Measurements from ENCODE around the gene C5orf52. TPM values are rescaled to one million over a fixed set of nuclear protein-coding genes. Genes with fewer than 3 reads are reported as not detected.
"Not testable (repeated sequence)": the region's sequence is repeated elsewhere in the genome, so short reads cannot be mapped to it uniquely, and the experiment has no call there.

The C5orf52 gene
- total RNA-seq, 1 donor from 2014 or later = not detected

DNA sequence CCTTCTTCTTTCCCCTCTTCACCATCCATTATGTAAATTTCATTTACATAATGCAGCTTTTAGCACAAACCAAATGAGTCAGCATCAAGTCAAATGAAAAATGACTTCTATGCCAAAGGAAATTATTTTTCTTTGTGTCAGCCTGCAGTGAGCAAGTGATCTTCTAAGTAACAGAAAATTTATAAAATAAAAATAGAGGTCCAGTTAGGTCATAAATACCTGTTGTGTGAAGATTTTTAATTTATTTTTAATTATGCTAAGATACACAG lies 43.2 kb downstream of the C5orf52 start:
- no peaks in the 10 kb centered on the region for H3K9me3 ChIP-seq (ENCODE audit: control insufficient read depth in 3 of 3, low read length in 3 of 3)
- H3K4me3 ChIP-seq (ENCODE audit: low read length in 3 of 3) = no peak overlapping the region
- H3K36me3 ChIP-seq (ENCODE audit: control insufficient read depth in 3 of 3, insufficient read depth in 3 of 3, low read length in 3 of 3) = no peaks in the 10 kb centered on the region
- H3K9ac ChIP-seq (ENCODE audit: low read depth in 1 of 3, low read length in 3 of 3) = no peak overlapping the region
- H3K27me3 ChIP-seq (ENCODE audit: control insufficient read depth in 3 of 3, insufficient read depth in 3 of 3, low read length in 3 of 3) = no peaks in the 10 kb centered on the region
- H3K27ac ChIP-seq (ENCODE audit: low read depth, low read length) = no peak overlapping the region
- peaks cover 0 to 4% (median 2%) of the 10 kb centered on the region in 3 donors for H3K4me1 ChIP-seq (ENCODE audit: control insufficient read depth in 3 of 3, insufficient read depth in 3 of 3, low read length in 3 of 3)

DNA sequence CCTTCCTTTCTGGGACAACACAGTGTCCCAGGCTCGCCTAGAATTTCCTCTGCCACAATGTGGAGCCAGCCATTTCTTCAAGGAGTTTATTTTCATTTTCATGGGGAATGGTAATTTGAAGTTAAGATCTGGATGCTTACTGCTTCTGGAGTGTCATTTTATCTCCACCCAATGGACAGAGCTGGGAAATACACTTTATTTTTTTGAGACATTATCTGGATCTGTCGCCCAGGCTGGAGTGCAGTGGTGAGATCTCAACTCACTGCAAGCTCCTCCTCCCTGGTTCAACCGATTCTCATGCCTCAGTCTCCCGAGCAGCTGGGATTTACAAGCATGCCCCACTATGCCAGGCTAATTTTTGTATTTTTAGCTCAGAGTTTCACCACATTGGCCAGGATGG lies 47.2 kb downstream of the C5orf52 start:
- Histone ChIP-seq H3K9me3 (ENCODE audit: control insufficient read depth in 3 of 3, low read length in 3 of 3) (no peaks in the 10 kb centered on the region), H3K27ac (ENCODE audit: low read depth, low read length) (no peak overlapping the region), H3K27me3 (ENCODE audit: control insufficient read depth in 3 of 3, insufficient read depth in 3 of 3, low read length in 3 of 3) (no peaks in the 10 kb centered on the region), H3K4me1 (ENCODE audit: control insufficient read depth in 3 of 3, insufficient read depth in 3 of 3, low read length in 3 of 3) (peaks cover 0 to 4% (median 2%) of the 10 kb centered on the region in 3 donors), H3K9ac (ENCODE audit: low read depth in 1 of 3, low read length in 3 of 3) (no peak overlapping the region), H3K4me3 (ENCODE audit: low read length in 3 of 3) (peak overlapping the region in 1 of 3 donors; percentile 9), H3K36me3 (ENCODE audit: control insufficient read depth in 3 of 3, insufficient read depth in 3 of 3, low read length in 3 of 3) (no peaks in the 10 kb centered on the region)

DNA sequence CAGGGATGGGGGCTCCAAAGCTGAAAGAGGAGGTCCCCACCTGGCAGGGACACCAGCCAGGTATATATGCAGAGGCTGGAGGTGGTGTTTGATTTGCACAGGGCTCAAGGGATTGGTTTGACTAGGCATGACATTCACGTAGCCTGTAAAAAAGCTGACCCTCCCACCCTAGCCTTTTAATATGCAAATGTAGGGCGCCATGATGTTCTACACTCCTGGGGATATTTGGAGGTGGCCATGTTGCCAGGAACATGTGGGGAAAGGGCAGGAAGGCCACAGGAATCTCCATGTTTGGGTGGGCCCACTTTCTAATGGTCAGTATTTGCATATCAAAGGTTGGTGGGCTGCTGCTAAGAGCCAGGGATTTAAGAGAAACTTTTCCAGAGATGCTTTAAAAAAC lies 47.9 kb downstream of the C5orf52 start:
- no peaks in the 10 kb centered on the region for H3K9me3 ChIP-seq (ENCODE audit: control insufficient read depth in 3 of 3, low read length in 3 of 3)

DNA sequence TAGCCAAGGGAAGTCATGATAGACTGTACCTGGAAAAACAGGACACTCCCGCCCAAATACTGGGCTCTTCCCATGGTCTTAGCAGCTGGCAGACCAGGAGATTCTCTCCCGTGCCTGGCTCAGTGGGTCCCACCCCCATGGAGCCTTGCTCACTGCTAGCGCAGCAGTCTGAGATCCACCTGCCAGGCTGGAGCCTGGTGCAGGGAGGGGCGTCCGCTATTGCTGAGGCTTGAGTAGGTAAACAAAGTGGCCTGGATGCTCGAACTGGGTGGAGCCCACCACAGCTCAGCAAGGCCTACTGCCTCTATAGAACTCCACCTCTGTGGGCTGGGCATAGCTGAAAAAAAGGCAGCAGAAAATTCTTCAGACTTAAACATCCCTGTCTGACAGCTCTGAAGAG lies 49.8 kb downstream of the C5orf52 start:
- H3K9me3 ChIP-seq (ENCODE audit: control insufficient read depth in 3 of 3, low read length in 3 of 3) = no peaks in the 10 kb centered on the region
- peaks cover 0 to 4% (median 2%) of the 10 kb centered on the region in 3 donors for H3K4me1 ChIP-seq (ENCODE audit: control insufficient read depth in 3 of 3, insufficient read depth in 3 of 3, low read length in 3 of 3)
- H3K27me3 ChIP-seq (ENCODE audit: control insufficient read depth in 3 of 3, insufficient read depth in 3 of 3, low read length in 3 of 3) = no peaks in the 10 kb centered on the region
- H3K27ac ChIP-seq (ENCODE audit: low read depth, low read length) = no peak overlapping the region
- H3K4me3 ChIP-seq (ENCODE audit: low read length in 3 of 3) = no peak overlapping the region
- no peak overlapping the region for H3K9ac ChIP-seq (ENCODE audit: low read depth in 1 of 3, low read length in 3 of 3)
- no peaks in the 10 kb centered on the region for H3K36me3 ChIP-seq (ENCODE audit: control insufficient read depth in 3 of 3, insufficient read depth in 3 of 3, low read length in 3 of 3)

More for the DNA sequence above, 47.9 kb downstream of the C5orf52 start:
- no peak overlapping the region for H3K27ac ChIP-seq (ENCODE audit: low read depth, low read length)
- H3K36me3 ChIP-seq (ENCODE audit: control insufficient read depth in 3 of 3, insufficient read depth in 3 of 3, low read length in 3 of 3) = no peaks in the 10 kb centered on the region
- H3K4me3 ChIP-seq (ENCODE audit: low read length in 3 of 3) = no peak overlapping the region
- H3K27me3 ChIP-seq (ENCODE audit: control insufficient read depth in 3 of 3, insufficient read depth in 3 of 3, low read length in 3 of 3) = no peaks in the 10 kb centered on the region
- no peak overlapping the region for H3K9ac ChIP-seq (ENCODE audit: low read depth in 1 of 3, low read length in 3 of 3)
- peaks cover 0 to 4% (median 2%) of the 10 kb centered on the region in 3 donors for H3K4me1 ChIP-seq (ENCODE audit: control insufficient read depth in 3 of 3, insufficient read depth in 3 of 3, low read length in 3 of 3)

DNA sequence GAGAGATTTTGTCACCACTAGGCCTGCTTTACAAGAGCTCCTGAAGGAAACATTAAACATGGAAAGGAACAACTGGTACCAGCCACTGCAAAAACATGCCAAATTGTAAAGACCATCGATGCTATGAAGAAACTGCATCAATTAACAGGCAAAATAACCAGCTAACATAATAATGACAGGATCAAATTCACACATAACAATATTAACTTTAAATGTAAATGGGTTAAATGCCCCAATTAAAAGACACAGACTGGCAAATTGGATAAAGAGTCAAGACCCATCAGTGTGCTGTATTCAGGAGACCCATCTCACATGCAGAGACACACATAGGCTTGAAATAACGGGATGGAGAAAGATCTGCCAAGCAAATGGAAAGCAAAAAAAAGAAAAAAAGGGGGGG lies 51.6 kb downstream of the C5orf52 start:
- not testable (repeated sequence) for H3K4me3 ChIP-seq (ENCODE audit: low read length in 3 of 3); H3K27ac ChIP-seq (ENCODE audit: low read depth, low read length); H3K9ac ChIP-seq (ENCODE audit: low read depth in 1 of 3, low read length in 3 of 3); H3K27me3 ChIP-seq (ENCODE audit: control insufficient read depth in 3 of 3, insufficient read depth in 3 of 3, low read length in 3 of 3); H3K4me1 ChIP-seq (ENCODE audit: control insufficient read depth in 3 of 3, insufficient read depth in 3 of 3, low read length in 3 of 3); H3K36me3 ChIP-seq (ENCODE audit: control insufficient read depth in 3 of 3, insufficient read depth in 3 of 3, low read length in 3 of 3); H3K9me3 ChIP-seq (ENCODE audit: control insufficient read depth in 3 of 3, low read length in 3 of 3)

DNA sequence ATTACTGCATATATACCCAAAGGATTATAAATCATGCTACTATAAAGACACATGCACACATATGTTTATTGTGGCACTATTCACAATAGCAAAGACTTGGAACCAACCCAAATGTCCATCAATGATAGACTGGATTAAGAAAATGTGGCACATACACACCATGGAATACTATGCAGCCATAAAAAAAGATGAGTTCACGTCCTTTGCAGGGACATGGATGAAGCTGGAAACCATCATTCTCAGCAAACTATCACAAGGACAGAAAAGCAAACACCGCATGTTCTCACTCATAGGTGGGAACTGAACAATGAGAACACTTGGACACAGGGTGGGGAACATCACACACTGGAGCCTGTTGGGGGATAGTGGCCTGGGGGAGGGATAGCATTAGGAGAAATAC lies 55.3 kb downstream of the C5orf52 start:
- not testable (repeated sequence) for H3K27me3 ChIP-seq (ENCODE audit: control insufficient read depth in 3 of 3, insufficient read depth in 3 of 3, low read length in 3 of 3); H3K9me3 ChIP-seq (ENCODE audit: control insufficient read depth in 3 of 3, low read length in 3 of 3); H3K4me1 ChIP-seq (ENCODE audit: control insufficient read depth in 3 of 3, insufficient read depth in 3 of 3, low read length in 3 of 3); H3K9ac ChIP-seq (ENCODE audit: low read depth in 1 of 3, low read length in 3 of 3); H3K36me3 ChIP-seq (ENCODE audit: control insufficient read depth in 3 of 3, insufficient read depth in 3 of 3, low read length in 3 of 3); H3K27ac ChIP-seq (ENCODE audit: low read depth, low read length); H3K4me3 ChIP-seq (ENCODE audit: low read length in 3 of 3)

DNA sequence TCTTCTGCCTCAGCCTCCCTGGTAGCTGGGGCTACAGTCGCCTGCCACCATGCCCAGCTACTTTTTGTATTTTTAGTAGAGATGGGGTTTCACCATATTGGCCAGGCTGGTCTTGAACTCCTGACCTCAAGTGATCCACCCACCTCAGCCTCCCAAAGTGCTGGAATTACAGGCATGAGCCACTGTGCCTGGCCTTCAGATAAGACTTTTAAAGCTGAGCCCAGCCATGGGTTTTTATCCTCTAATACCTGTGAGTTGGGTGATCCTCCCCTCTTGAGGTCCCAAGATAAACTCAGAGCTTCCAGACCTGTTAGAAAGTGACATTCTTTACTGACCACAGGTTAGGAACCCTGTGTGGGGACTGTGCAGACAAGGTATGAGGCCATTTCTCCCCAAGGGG lies 56.5 kb downstream of the C5orf52 start:
- not testable (repeated sequence) for H3K9me3 ChIP-seq (ENCODE audit: control insufficient read depth in 3 of 3, low read length in 3 of 3); H3K36me3 ChIP-seq (ENCODE audit: control insufficient read depth in 3 of 3, insufficient read depth in 3 of 3, low read length in 3 of 3); H3K27me3 ChIP-seq (ENCODE audit: control insufficient read depth in 3 of 3, insufficient read depth in 3 of 3, low read length in 3 of 3); H3K4me3 ChIP-seq (ENCODE audit: low read length in 3 of 3); H3K9ac ChIP-seq (ENCODE audit: low read depth in 1 of 3, low read length in 3 of 3); H3K27ac ChIP-seq (ENCODE audit: low read depth, low read length)
- peaks cover 4 to 12% (median 8%) of the 10 kb centered on the region in 3 donors for H3K4me1 ChIP-seq (ENCODE audit: control insufficient read depth in 3 of 3, insufficient read depth in 3 of 3, low read length in 3 of 3)

Other genes with a start within 250 kb of the C5orf52 start
- under 0.01 TPM for gene NIPAL4, start 211.3 kb upstream of the C5orf52 start, total RNA-seq
- 14.1 TPM for gene ADAM19, start 95.8 kb upstream of the C5orf52 start, total RNA-seq
- not detected for gene SOX30, start 19.1 kb upstream of the C5orf52 start, total RNA-seq
- gene THG1L, start 59.9 kb downstream of the C5orf52 start, total RNA-seq = 31.3 TPM
- 8.9 TPM for gene LSM11, start 72.2 kb downstream of the C5orf52 start, total RNA-seq
- gene CLINT1, start 187.6 kb downstream of the C5orf52 start, total RNA-seq = 53.2 TPM